Hepatocyte (in vitro differentiated cells): ENCODE measurements around the gene TMEM52B. TPM values are rescaled to one million over a fixed set of nuclear protein-coding genes. Genes with fewer than 3 reads are reported as not detected.
A peak's percentile ranks its signal among the peaks of the same experiment; 100 is the strongest.

Experiments
- DNase-seq: peaks from one replicate; pipeline ENCODE4 v3.0.0-alpha.2; 2016; ENCODE audit warnings: low spot score
- H2AFZ ChIP-seq: fragments of 200-600 bp; sonication (generic); 2 replicates; pipeline ENCODE4 v1.6.0; 2016; ENCODE audit warnings: antibody characterized with exemption, mild to moderate bottlenecking
- H3K27ac ChIP-seq: fragments of 200-600 bp; sonication (generic); 2 replicates; pipeline ENCODE4 v1.5.1; 2016; ENCODE audit warnings: mild to moderate bottlenecking
- H3K27me3 ChIP-seq: fragments of 200-600 bp; sonication (generic); 2 replicates; pipeline ENCODE4 v1.6.1; 2016
- H3K36me3 ChIP-seq: fragments of 200-600 bp; sonication (generic); replicated peaks from 2 replicates; pipeline ENCODE4 v1.5.1; 2016; ENCODE audit warnings: low read depth; ENCODE audit not compliant: insufficient read depth
- H3K4me1 ChIP-seq: fragments of 200-600 bp; sonication (generic); 2 replicates; pipeline ENCODE4 v1.5.1; 2016; ENCODE audit warnings: mild to moderate bottlenecking, moderate library complexity; ENCODE audit not compliant: insufficient read depth
- H3K4me2 ChIP-seq: fragments of 200-600 bp; sonication (generic); 2 replicates; pipeline ENCODE4 v1.6.0; 2016
- H3K4me3 ChIP-seq: fragments of 200-600 bp; sonication (generic); 2 replicates; pipeline ENCODE4 v1.5.1; 2016; ENCODE audit warnings: mild to moderate bottlenecking
- H3K79me2 ChIP-seq: fragments of 200-600 bp; sonication (generic); 2 replicates; pipeline ENCODE4 v1.6.0; 2017; ENCODE audit warnings: mild to moderate bottlenecking
- H3K9me2 ChIP-seq: fragments of 200-600 bp; sonication (generic); replicated peaks from 2 replicates; pipeline ENCODE4 v1.6.0; 2017; ENCODE audit warnings: mild to moderate bottlenecking; ENCODE audit not compliant: insufficient read depth
- H3K9me3 ChIP-seq: fragments of 200-600 bp; sonication (generic); 2 replicates; pipeline ENCODE4 v1.5.1; 2016; ENCODE audit warnings: low read depth, mild to moderate bottlenecking
- H4K20me1 ChIP-seq: fragments of 200-600 bp; sonication (generic); 2 replicates; pipeline ENCODE4 v1.6.0; 2016; ENCODE audit warnings: mild to moderate bottlenecking; ENCODE audit not compliant: insufficient read depth, poor library complexity, severe bottlenecking
- CTCF ChIP-seq: fragments of 200-600 bp; sonication (generic); IDR thresholded peaks from 2 replicates; pipeline ENCODE4 v1.5.1; 2016; ENCODE audit warnings: antibody characterized with exemption, mild to moderate bottlenecking; ENCODE audit not compliant: poor library complexity
- EZH2 ChIP-seq: fragments of 200-600 bp; sonication (generic); IDR thresholded peaks from 2 replicates; pipeline ENCODE4 v1.6.1; 2016; ENCODE audit warnings: antibody characterized with exemption, mild to moderate bottlenecking, borderline replicate concordance
- EZH2phosphoT487 ChIP-seq: fragments of 200-600 bp; sonication (generic); IDR thresholded peaks from one replicate; pipeline ENCODE4 v1.6.1; 2018; ENCODE audit warnings: antibody characterized with exemption, mild to moderate bottlenecking, low read depth, moderate library complexity; ENCODE audit not compliant: unreplicated experiment, severe bottlenecking
- WGBS: methylation state at CpG from one replicate; pipeline ENCODE4 v1.1.6; 2016; ENCODE audit warnings: low lambda C conversion rate; ENCODE audit errors: missing lambda C conversion rate; 5-methylcytosine and 5-hydroxymethylcytosine counted together
- polyA plus RNA-seq: library from polyadenylated mRNA; unstranded; fragments of >200 nt; fragmentation: Nextera tagmentation; extraction: Ambion mirVana; gene quantifications from 2 replicates; pipeline ENCODE4 v1.2.1, GENCODE V29; 2016
- total RNA-seq: library from RNA; depleted of rRNA; stranded (reverse); fragments of >200 nt; gene quantifications from 2 replicates; pipeline ENCODE4 v1.2.3, GENCODE V29; 2014

The TMEM52B gene
- total and polyA plus RNA-seq, 2 experiments from 2014 or later = 0.03 to 1.8 TPM

- Histone ChIP-seq H3K36me3 (no peaks in the 10 kb centered on the region), H3K79me2 (peaks cover 27% of the 10 kb centered on the region), H2AFZ (peak overlapping the region; percentile 17), H3K9me3 (no peaks in the 10 kb centered on the region), H4K20me1 (peaks cover 10% of the 10 kb centered on the region), H3K4me2 (peak overlapping the region; percentile 70), H3K27ac (peak overlapping the region; percentile 96), H3K9me2 (no peaks in the 10 kb centered on the region), H3K4me1 (no peaks in the 10 kb centered on the region), H3K4me3 (peak overlapping the region; percentile 81), H3K27me3 (no peaks in the 10 kb centered on the region)
- TF ChIP-seq CTCF (no peak), EZH2 (no peak), EZH2phosphoT487 (no peak)
- 37% methylated on average over 40 of the region's 40 CpGs for WGBS
- peak; percentile 98 for DNase-seq
Measured at GRCh38 chr12:10211940-10212738, 33.3 kb downstream of the TMEM52B start.

GRCh38 chr12:10212739-10213131 is 33.9 kb downstream of the TMEM52B start, which contains the start of gene GABARAPL1:
Gene GABARAPL1, plus strand, starts transcription at chr12:10212877. Its CDS starts 253 bp downstream, at chr12:10213130.
- no peaks in the 10 kb centered on the region for H3K9me3 ChIP-seq
- H3K9me2 ChIP-seq = no peaks in the 10 kb centered on the region
- DNase-seq = peak; percentile 92
- H3K36me3 ChIP-seq = no peaks in the 10 kb centered on the region
- peak within 1 kb of the TSS; percentile 70 for H3K4me2 ChIP-seq
- peaks cover 12% of the 10 kb centered on the region for H4K20me1 ChIP-seq
- H3K79me2 ChIP-seq = peaks cover 33% of the 10 kb centered on the region
- H3K4me1 ChIP-seq = no peaks in the 10 kb centered on the region
- peak within 1 kb of the TSS; percentile 81 for H3K4me3 ChIP-seq
- no peaks in the 10 kb centered on the region for H3K27me3 ChIP-seq
- TF ChIP-seq EZH2phosphoT487 = no peak
- WGBS = 0% methylated on average over 27 of the region's 35 CpGs
- H3K27ac ChIP-seq = peak within 1 kb of the TSS; percentile 96
- peak within 1 kb of the TSS; percentile 59 for H2AFZ ChIP-seq

- peaks cover 37% of the 10 kb centered on the region for H3K79me2 ChIP-seq
- peak overlapping the region; percentile 81 for H3K4me3 ChIP-seq
- no peaks in the 10 kb centered on the region for H3K36me3 ChIP-seq
- DNase-seq = peak; percentile 80
- no peaks in the 10 kb centered on the region for H3K9me2 ChIP-seq
- under 1% methylated on average over 38 of the region's 47 CpGs for WGBS
- peak overlapping the region; percentile 96 for H3K27ac ChIP-seq
- no peaks in the 10 kb centered on the region for H3K27me3 ChIP-seq
- no peak for TF ChIP-seq EZH2
- no peak for TF ChIP-seq CTCF
- no peak for TF ChIP-seq EZH2phosphoT487
- H3K4me1 ChIP-seq = no peaks in the 10 kb centered on the region
- peak overlapping the region; percentile 59 for H2AFZ ChIP-seq
- H3K9me3 ChIP-seq = no peaks in the 10 kb centered on the region
- peaks cover 12% of the 10 kb centered on the region for H4K20me1 ChIP-seq
- H3K4me2 ChIP-seq = peak overlapping the region; percentile 70
Measured at GRCh38 chr12:10213168-10214135, 34.6 kb downstream of the TMEM52B start.
